Hematopoietic multipotent progenitor cell treated with erythropoietin and hydrocortisone succinate and interleukin-3 and kit ligand, for 15 days (in vitro differentiated cells): ENCODE data around the gene FGFR3.

Experiments used
- DNase-seq: peaks from one replicate; pipeline ENCODE4 v3.0.0-alpha.2; 2015; ENCODE audit warnings: low spot score

The FGFR3 gene

DNA sequence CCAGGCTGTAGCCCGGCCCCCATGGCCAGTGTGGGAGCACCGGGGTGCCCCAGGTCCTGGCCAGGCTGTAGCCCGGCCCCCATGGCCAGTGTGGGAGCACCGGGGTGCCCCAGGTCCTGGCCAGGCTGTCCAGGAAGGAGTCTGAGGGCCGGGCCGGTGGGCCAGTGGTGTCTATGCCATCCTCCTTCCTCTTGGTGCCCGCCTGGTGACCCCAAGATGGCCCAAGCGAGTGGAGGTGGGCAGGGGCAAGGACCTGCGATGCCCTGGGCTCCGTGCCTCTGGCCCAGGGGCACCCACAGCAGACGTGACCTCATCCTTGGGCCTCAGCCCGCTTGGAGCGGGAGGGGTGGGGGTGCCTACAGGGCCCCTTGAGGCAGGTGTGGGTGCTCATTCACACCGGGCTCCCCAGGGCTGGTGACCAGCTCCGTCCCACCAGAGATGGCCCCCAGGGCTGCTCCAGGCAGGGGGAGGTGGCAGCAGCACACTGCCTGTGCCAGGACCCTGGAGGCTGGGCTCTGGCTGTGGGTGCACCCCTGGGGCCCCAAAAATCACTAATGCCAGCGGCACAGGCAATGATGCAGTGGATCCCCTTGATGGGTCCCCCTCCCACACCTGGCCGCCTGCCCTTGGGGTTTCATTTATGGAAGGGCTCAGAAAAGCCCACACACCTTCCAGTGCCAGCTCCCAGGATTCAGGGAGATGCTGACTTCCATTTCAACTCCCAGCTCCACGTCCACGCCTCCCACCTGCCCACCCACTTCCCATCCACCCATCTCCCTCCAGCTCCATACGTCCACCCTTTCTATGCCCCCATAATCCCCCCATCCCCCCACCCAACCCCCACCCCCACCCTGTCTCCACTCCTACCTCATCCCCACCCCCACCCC is 36.0 kb upstream of the FGFR3 start:
- DNase-seq: no peak

DNA sequence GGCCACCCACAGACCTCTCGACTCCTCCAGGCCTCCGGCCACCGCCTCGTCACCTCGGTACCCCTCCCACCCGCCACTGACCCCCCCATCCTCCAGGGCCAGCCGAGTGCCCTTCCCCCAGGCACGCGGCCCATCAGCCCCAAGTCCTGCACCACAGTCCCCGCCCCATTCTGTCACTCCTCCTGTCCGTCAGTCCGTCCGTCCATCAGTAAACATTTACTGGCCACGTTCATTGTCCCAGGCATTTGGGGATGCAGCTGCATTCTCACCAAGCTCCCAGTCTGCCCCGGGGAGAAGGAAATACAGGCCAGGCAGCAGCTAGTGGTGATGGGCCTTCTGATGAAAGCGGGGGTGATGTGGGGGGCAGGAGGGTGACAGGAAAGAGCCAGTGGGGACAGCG is 35.3 kb upstream of the FGFR3 start:
- DNase-seq: no peak

DNA sequence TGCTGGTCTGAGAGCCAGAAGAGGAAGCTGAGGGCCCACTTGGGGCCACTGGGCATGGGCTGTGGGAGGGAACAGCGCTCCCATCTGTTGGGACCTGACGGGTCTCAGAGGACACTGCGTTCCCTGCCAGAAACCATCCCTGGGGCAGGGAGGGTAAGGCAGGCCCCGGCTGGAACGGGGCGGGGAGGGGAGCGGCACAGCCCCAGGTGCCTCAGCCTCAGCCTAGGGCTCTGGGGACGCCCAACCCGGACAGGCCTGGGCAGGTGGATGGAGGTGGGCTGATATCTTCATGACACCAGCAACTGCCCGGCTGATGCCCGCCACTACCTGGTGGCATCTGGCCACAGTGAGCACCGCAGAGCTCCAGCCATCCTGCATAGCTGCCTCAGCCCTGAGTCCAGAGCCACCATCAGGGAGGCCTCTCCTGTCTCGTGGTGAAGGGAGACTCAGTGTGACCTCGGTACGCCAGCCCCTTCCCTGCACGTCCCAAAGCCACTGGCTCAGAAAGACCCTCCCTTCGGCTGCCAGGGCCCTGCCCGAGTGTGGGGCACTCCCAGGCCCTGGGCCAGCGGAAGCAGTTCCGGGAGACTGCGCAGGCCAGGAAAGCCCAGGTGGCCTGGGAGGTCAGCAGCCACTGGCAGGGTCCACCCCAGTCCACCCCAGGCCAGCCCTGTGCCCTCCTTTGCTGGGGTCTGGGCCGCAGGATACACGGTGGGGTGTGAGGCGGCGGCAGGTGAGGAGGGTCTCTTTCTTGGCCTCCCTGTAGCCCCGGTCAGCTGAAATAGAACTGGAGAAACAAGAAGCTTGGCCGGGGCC is 34.6 kb upstream of the FGFR3 start:
- DNase-seq: no peak

DNA sequence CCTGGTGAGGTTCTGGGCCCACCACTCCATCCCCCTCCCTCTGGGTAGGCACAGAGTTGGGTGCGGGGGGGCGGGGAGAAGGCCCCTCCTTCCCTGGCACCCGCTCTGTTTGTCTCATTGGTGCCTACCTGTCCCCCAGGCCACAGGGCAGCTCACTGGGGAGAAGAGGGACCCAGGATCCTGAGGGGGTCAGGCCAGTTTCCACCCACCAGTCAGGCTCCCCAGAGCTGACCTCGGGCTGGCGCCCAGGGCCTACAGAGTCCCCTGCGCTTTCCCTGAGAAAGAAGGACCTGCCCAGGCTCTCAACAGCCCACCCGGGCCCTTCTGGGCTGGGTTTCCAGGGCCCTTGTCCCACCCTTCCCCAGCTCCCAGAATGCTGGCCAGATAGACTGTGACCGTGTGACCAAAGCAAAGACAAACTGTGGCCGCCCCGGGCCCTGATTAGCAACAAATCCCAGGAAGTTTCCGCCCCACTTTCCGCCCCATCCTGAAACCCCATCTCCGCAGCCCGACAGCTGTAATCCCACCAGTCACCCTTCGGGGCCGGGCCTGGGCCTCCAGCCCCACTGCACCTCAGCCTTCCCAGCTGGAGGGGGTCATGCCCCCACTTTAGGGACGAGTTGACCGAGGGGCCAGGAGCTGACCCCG is 33.8 kb upstream of the FGFR3 start:
- DNase-seq: no peak

DNA sequence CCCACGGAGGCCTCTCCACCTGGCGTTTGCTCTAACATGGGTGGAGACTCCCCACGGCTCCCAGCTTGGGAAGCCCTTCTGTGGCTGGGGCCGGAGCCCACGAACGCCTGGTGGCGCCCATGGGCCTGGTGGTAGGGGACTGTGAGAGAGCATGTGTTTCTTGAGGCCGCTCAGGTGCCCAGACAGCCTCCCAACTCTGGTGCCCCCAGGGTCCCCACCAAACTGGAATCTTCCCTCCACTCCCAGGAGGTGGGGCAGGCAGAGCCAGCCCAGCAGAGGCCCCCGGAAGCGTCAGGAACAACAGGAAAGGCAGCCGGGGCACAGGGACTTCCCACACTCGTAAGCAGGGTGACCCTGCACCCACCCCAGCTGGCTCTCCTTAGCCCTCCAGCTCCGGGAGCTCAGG is 33.3 kb upstream of the FGFR3 start:
- no peak for DNase-seq

DNA sequence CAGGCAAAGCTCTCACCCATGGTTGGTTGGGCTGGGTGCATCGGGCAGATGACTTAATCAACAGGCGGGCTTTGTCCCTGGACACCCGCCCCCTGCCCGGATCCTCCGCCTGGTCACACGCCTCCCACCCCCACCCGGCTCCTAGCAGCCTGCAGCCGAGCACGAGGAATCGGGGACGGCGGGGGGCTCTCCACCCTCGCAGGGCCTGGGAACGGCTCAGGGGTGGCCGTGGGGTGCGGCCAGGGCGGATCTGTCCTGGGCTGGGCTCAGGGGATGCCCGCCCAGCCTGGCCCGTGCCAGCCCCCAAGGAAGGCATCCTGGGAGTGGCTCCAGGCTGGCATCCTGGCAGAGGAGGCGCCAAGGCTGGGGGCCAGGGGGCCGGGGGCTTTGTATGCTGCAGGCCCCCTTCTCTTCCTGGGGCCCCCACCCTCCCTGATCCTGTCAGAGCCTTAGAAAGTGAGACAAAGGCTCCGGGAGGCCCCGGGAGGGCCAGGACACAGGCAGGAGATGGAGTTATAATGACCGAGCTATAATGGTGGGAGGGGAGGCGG is 32.5 kb upstream of the FGFR3 start:
- DNase-seq: no peak

DNA sequence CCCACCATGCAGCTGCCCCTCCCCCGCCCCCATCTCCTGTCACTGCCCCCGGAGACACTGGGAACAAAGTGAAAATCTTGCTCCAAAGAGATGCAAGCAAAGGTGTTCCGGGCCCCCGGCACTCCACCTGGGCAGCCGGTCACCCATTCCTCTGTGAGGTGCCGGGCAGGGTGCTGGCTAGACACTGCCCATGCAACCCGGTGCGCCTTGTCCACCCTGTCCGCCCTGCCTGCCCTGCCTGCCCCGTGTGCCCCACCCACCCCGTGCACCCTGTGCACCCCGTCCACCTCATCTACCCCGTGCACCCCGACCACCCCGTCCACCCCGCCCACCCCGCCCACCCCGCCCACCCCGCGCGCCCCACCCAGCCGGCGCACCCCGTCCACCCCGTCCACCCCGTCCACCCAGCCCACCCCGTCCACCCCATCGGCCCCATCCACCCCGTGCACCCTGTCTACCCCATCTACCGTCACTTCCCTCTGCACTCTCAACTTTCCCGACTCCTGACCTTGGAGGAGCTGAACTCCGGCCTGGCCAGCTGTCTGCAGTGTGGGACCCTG is 31.9 kb upstream of the FGFR3 start:
- DNase-seq: no peak

DNA sequence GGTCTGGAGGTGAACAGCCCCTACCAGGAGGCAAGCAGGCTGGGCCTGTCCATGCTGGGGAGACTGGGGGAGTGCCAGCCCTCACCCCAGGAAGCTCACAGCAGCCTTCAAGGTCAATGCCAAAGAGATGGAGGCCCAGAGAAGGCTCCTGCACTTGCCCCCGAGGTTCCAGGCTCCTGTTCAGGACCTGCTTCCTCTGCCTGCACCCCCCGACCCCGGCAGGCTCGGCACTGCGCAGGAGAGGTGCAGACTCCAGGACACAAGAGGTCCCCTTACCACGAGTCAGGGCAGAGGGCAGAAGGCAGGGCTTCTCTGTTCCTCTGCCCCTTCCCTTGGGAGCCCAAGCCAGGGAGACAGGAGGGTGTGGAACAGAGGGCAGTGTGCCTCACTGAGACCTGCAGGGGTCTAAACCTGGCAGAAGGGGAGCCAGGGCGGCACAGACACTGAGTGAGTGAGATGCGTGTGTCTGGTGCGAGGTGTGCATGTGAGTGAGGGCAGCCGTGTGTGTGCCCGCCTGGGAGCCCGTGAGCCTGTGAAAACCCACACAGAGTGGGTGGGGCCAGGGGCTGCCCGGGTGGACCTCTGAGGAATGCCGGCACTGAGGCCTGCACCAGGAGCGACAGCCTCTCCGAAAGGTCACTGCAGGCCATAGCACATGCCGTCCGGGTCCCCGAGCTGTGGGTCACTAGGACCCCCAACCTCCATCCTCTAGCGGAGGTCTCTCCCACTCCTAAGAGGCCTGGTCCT is 30.7 kb upstream of the FGFR3 start:
- no peak for DNase-seq

DNA sequence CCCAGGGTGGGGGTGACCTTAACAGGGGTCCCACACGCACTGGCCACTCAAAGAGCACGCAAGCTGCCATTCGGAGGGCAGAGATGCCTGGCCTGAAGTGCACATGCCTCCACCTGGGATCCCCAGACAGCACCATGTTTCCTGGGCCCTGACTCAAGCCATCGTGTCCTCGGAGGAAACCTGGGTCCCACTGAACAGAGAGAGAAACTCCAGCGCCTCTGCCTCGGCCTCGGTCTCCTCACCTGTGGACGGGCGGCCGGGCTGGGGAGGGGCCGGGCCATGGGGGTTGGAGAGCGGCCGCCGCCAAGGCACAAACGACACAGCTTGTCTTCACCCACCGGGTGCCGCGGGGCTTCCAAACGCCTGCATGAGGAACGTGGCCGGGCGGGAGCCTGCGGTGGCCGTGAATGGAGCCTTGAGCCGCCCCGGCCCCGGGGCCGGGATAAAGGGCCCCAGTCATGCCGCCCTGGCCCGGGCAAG is 30.0 kb upstream of the FGFR3 start:
- no peak for DNase-seq

DNA sequence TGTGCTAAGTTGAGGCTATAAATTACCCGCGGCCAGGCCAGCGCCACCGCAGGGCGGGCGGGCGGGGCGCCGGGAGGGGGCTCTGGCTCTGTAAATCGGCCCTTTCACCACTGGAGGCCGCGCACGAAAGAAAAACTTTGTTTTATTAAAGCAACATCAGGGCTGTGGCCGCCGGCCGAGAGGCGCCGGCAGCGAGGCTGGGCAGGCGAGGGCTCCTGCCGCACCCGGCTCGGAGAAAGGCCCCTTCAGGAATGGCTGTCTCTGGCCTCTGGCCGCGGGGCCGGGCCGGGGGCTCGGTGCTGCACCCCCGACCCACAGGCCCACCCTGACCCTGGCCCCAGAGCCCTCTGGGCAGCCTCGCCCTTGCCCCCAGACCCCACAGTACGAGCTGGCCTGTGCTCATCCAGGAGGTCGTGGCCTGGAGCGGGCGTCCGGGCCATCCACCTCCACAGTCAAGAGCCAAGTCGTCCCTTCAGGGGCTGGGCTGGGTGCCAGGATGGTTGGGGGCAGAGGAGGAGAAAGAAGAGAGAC is 29.5 kb upstream of the FGFR3 start:
- no peak for DNase-seq

DNA sequence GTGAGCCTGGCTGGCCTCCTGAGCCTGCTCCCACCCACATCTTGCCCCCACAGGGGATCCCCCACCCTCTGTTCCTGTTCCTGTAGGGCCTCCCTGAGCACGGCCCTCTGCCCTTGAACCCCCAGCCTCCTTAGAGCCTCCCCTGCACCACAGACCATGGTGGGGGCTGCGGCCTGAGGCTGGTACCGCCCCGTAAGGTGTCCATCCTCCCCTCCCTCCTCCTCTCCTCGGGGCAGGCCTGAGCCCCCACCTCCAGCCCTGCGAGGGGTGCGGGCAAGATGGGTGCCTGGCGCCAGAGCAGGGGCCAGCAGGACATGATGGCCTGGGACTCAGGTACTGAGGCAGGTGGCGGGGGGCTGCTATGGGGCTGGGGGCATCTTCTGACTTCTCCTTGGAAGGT is 28.4 kb upstream of the FGFR3 start:
- DNase-seq: no peak

DNA sequence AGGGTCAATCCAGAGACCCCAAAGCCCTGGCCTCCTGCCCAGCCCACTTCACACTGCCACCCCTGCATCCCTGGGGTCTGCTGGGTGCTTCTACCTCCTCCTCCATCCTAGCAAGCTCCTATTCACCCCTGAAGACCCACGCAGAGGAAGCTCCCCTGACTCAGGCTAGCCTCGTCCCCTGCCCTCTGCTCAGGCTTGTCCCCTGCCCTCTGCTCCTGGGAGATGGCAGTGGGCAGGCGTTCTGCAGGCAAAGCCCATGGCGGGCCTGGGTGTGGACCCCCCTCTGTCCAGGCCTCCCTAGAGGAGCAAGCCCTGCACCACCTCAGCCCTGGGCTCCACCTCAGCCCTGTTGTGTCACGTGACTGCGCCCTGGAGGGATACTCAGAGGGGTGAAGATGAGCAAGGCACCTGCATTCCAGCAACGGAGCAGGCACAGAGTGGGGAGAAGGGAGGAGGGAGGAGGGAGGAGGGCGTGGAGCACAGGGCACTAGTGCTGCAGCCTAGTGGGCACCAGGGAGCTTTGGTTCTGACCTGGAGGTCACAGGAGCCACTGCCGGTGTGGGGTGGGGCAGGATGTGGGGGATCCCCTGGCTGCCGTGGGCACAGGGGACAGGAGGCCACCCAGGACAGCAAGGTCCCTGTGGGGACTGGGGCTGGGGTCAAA is 27.6 kb upstream of the FGFR3 start:
- DNase-seq: no peak

DNA sequence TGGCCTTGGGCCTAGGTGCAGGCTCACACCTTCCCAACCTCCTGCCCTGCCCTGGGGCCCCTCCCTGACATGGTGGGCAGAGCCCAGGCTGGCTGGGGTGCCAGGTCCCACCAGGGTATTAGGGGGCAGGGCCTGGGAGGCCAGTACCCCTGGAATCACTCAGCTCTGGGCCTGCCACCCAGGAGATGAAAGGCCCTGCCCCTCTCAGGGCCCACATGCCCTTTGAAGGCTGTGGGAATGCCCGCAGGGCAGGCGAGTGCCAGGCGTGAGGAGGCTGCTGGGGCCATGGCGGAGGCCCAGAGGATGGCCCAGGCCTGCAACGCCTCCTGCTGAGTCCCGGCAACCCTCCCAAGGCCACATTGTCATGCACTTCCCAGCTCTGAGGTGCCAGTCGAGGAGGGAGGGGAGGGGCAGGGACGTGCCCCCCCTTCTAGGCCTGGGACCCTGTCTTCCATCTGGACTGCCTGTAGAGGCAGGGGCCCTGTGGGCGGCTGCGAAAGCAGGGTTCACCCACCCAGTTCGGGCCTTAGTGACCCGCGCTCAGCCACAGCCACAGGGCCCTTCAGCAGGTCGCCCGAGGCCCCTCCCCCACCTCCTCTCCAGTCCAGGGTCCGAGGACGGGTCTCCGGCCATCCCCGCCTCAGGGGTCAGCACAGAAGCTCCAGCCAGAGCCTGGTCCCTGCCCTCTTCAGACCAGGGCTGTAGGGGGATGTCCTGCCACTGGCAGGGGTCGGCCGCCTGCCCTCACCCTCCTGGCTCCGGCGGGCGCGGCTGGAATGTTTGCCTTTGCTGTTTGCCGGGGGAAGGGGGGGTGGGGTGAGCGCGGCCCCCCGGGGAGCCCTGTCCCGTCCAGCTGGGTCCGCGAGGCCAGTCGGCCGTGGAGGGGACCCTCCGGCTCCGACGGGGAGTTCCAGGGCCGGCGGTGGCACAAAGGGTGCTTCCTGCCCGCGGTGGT is 26.7 kb upstream of the FGFR3 start:
- DNase-seq: no peak

DNA sequence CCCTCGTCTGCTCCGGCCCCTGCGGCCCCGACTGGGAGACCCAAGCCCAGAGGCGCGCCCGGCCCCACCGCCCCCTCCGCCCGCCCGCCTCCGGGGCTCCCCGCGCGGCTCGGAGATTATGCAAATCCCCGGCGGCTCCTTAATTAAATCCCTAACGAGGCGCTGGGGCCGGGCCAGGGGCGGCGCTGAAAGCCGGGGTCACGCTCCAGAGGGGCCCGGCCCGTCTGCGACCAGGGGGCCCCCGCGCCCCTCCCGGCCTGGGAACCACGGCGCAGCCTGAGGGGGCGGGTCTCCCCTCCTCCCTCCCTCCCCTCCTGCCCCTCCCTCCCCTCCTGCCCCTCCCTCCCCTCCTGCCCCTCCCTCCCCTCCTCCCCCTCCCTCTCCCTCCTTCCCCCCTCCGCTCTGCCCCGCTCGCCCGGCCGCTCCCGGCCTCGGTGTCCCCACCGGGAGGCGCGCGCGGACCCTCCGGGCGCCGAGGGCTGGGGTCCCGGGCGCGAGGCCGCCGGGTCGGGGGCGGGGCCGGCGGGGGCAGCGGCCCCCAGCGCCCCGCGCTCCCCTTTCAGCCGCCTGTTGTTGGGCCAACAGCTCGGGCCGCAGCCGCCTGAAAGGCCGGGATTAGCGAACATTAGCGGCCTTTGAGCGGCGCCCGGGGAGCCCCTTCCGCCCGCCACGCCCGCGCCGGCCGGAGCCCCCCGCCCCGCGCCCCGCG is 25.9 kb upstream of the FGFR3 start:
- DNase-seq: no peak

DNA sequence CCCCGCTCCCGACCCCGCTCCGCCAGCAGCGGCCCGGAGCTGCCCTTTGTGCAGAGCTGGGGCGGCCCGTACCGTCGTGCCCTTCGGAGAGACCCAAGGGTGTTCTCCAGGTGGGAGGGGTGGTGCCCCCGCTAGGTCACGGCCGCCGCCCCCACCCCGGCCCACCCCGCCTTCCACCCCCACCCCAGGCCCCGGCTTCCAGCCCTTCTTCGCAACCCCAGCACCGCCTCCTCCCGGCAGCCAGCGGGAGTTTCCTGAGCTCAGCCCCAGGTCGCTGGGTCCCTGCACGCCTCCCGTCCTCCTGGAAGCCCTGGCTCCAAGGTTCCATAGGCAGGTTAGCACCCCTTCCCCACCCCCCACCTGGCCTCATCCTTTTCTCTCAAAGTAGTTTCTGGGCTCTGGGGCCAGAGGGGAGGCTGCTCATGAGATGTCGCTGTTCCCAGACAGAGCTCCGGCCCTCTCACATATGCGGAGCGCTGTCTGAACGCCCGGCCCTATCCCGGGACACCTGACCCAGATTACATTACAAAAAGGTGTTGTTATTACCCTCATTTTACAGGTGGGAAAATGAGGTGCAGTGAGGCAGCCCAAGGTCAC is 25.2 kb upstream of the FGFR3 start:
- DNase-seq: no peak

DNA sequence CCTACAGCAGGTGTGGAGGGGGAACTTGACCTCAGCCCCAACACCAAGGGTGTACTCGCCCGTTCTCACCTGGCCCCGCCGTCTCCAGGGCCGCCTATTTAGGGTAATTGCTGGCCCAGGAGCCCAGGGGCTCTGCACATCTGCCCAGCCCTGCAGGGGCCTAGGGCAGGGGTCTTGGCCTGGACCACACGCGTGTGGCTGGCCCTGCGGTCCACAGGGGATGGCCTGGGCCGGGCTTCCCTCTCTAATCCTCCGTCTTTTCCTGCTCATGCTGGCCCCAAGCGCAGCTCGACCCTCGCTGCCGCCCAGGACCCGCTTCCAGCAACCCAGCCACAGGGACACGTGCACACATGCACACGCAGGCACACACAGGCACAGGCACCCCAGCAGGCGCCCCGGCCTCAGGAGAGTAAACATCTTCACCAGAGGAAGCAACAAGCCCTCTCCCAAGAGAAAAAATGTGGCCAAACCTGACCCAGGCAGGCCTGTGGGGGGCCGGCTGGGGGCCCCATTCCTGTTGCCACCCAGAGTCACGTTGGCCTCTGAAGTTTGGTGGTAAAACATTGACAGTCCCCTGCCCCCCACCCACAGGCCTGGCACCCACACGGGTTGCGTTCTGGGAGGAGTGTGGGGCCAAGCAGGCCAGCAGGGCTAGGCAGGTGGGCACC is 24.6 kb upstream of the FGFR3 start:
- DNase-seq: no peak

DNA sequence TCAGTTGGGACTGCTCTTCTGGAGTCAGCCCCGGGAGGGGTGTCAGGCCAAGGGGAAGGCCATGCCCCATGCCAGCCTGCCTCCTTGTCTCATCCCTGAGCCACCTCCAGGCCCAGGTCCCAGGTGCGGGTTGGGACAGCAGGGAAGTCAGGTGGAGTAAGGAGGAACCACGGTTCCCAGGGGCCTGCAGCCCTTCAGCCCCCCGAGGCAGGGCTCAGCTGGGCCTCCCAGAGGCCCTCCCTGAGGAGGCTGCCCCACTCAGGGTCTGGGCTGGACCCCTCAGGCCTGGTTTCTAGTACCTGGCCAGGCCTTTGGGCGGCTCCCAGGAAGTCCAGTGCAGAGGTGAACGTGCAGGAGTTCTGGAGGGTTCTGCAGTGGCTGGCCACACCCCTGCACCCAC is 23.4 kb upstream of the FGFR3 start:
- no peak for DNase-seq

DNA sequence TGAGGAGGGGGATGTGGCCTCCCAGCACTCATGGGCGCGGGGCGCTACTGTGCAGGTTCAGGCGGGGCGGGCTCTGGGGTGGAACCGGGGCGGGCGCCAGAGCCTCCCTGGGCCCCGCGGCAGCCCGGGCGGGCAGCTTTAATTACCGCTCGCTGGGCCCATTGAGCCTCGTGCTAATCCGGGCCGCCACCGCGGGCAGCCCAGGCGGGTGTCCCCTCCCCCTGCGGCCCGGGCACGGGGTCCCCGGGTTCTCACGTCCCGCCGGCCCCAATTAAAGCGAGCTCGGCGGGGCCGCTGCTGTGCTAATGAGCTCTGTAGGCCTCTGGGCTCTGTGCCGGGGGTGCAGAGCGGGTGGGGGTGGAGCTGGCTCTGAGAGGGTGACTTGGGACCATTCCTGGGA is 22.8 kb upstream of the FGFR3 start:
- no peak for DNase-seq
